GM18861 (cell line): Measurements from ENCODE around the gene SYNGR2.

Experiments
- ATAC-seq: cut with Tn5 transposase; IDR thresholded peaks from one replicate; pipeline ENCODE4 v1.9.1; 2021; ENCODE audit not compliant: unreplicated experiment

The SYNGR2 gene

GRCh38 chr17:78168242-78168902 lies at the start of gene SYNGR2:
Gene SYNGR2, plus strand, starts transcription at chr17:78168581. Its CDS starts 36 bp downstream, at chr17:78168617.
- peak; percentile 35 for ATAC-seq

GRCh38 chr17:78118801-78119241 lies 49.6 kb upstream of the SYNGR2 start:
- ATAC-seq = no peak

GRCh38 chr17:78120537-78120936 lies 47.8 kb upstream of the SYNGR2 start:
- no peak for ATAC-seq

GRCh38 chr17:78120971-78121800 lies 47.2 kb upstream of the SYNGR2 start:
- no peak for ATAC-seq

- ATAC-seq = no peak
Observed at GRCh38 chr17:78121801-78122215, 46.6 kb upstream of the SYNGR2 start.

- ATAC-seq = no peak
Observed at GRCh38 chr17:78122216-78122930, 46.0 kb upstream of the SYNGR2 start.

- no peak for ATAC-seq
Observed at GRCh38 chr17:78122931-78123249, 45.5 kb upstream of the SYNGR2 start.

- no peak for ATAC-seq
Observed at GRCh38 chr17:78123258-78123929, 45.0 kb upstream of the SYNGR2 start.

GRCh38 chr17:78124081-78124835 lies 44.1 kb upstream of the SYNGR2 start:
- no peak for ATAC-seq

GRCh38 chr17:78124836-78125137 lies 43.6 kb upstream of the SYNGR2 start:
- ATAC-seq = no peak

- ATAC-seq = no peak
Observed at GRCh38 chr17:78125138-78125913, 43.1 kb upstream of the SYNGR2 start.

- ATAC-seq = no peak
Observed at GRCh38 chr17:78125976-78126894, 42.1 kb upstream of the SYNGR2 start.

- ATAC-seq = no peak
Observed at GRCh38 chr17:78126895-78127238, 41.5 kb upstream of the SYNGR2 start.

GRCh38 chr17:78127239-78127887 lies 41.0 kb upstream of the SYNGR2 start:
- ATAC-seq = peak; percentile 24

- no peak for ATAC-seq
Observed at GRCh38 chr17:78127888-78128550, 40.4 kb upstream of the SYNGR2 start.

GRCh38 chr17:78128551-78129350 lies 39.6 kb upstream of the SYNGR2 start, which contains the start of gene TMC6:
Gene TMC6, minus strand, starts transcription at chr17:78128755. Its CDS starts 1,923 bp downstream, at chr17:78126832.
- no peak for ATAC-seq
